Skeletal muscle tissue (tissue), 4 donors: ENCODE data around the gene KRTAP16-1. TPM values are rescaled to one million over a fixed set of nuclear protein-coding genes. Genes with fewer than 3 reads are reported as not detected.

Experiments used
- H3K27ac ChIP-seq: one replicate; pipeline ENCODE4 v1.7.0; 2013; ENCODE audit warnings: mild to moderate bottlenecking, low read depth, low read length, inconsistent platforms
- H3K27me3 ChIP-seq, 3 donors: one replicate each; pipeline ENCODE4 v1.7.0; 2013; ENCODE audit warnings: low read length in 3 of 3; ENCODE audit not compliant: control insufficient read depth in 3 of 3, insufficient read depth in 3 of 3
- H3K36me3 ChIP-seq, 3 donors: one replicate each; pipeline ENCODE4 v1.7.0; 2013; ENCODE audit warnings: low read length in 3 of 3; ENCODE audit not compliant: control insufficient read depth in 3 of 3, insufficient read depth in 3 of 3
- H3K4me1 ChIP-seq, 3 donors: one replicate each; pipeline ENCODE4 v1.7.0; 2013; ENCODE audit warnings: low read length in 3 of 3, mild to moderate bottlenecking in 3 of 3; ENCODE audit not compliant: control insufficient read depth in 3 of 3, insufficient read depth in 3 of 3
- H3K4me3 ChIP-seq, 3 donors: one replicate each; pipeline ENCODE4 v1.7.0; 2013; ENCODE audit warnings: low read length in 3 of 3
- H3K9ac ChIP-seq, 3 donors: one replicate each; pipeline ENCODE4 v1.7.0; 2013; ENCODE audit warnings: low read length in 3 of 3, mild to moderate bottlenecking in 3 of 3, moderate library complexity in 2 of 3, low read depth in 1 of 3
- H3K9me3 ChIP-seq, 3 donors: one replicate each; pipeline ENCODE4 v1.7.0; 2013; ENCODE audit warnings: low read length in 3 of 3; ENCODE audit not compliant: control insufficient read depth in 3 of 3
- total RNA-seq: library from RNA; depleted of rRNA; stranded (reverse); fragments of >200 nt; gene quantifications from one replicate; pipeline ENCODE4 v1.2.3, GENCODE V29; 2014
- donor health status: Osteomylitis.

Gene KRTAP16-1
- total RNA-seq, 1 donor from 2014 or later = not detected

DNA sequence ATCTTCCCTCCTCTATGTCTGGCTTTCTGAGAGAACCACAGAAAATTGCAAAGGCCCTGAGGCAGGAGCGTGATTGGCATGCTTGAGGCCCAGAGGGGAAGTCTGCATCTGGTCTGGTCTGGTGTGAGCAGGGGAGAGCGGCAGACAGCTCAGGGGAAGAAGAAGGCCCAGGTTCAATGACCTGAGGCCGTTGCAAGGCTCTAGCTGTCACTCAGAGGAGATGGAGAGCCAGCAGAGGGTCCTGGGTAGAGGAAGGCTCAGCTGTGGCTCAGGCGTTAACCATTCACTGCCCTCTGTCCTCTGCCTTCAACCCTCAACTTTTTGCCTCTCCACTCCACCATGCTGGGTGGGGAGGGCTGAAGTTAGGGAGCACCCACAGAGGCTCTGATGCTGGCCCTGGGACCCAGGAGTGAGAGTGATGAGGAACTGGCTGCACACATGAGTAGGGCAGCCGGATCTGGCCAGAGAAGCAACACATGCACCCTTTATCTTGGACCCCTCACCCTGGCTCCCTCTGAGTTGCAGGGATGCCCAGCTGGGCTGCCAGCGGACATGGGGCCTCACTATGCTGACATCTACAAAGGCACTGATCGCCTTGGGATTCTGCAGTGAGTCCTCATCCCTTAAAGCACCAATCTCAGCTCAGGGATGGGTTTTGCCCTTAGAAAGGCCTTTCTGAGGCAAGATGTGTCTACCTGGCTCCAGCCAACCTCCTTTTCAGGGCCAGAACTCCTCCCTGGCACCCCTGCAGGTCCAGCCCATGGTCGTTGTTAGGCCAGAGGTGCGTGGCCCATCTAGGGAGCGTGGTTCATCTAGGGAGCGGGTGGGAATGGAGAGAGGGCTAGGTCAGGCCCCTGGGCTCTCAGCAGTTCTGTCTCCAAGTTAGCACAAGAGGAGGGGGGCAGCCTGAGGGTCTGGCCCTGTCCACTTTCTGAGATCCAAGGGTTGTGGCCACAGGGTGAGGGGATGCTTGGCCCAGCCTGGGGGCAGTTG, 14.1 kb upstream of the KRTAP16-1 start:
- no peak overlapping the region for H3K27ac ChIP-seq
- H3K9ac ChIP-seq = no peak overlapping the region
- no peaks in the 10 kb centered on the region for H3K4me1 ChIP-seq
- no peak overlapping the region for H3K4me3 ChIP-seq
- H3K36me3 ChIP-seq = no peaks in the 10 kb centered on the region
- H3K27me3 ChIP-seq = peaks cover 0 to 4% (median 0%) of the 10 kb centered on the region in 3 donors
- H3K9me3 ChIP-seq = peaks cover 0 to 3% (median 0%) of the 10 kb centered on the region in 3 donors

DNA sequence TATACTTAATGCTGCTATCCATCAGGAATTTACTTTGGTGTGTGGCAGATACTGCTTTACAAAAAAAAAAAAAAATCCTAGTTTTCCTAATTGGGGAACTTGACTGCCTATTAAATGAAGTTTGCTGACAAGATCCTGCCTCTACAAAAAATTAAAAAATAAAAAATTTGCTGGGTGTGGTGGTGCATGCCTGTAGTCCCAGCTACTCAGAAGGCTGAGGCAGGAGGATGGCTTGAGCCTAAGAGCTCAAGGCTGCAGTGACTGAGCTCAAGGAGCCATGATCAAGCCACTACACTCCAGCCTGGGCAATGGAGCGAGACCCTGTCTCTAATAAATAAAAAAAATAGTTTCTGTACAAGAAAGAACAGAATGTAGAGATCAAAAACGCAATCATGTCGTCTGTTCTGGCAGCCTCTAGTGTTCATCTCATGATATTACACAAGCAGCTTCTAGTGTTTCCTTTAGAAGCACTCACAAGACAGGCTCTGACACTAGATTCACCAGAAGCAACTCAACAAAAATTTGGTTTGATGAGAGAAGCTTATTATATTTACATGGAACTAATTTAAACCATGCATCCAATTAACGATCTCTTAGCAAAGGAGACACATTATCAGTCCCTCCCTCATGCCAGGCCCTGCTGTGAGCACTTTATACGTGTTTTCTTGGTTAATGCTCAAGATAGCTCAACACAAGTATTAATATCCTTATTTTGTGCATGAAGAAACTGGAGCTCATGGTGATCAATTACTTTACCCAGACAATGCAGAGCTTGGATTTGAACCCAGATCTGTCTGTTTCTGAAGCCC, 13.2 kb upstream of the KRTAP16-1 start:
- Histone ChIP-seq H3K4me1 (no peaks in the 10 kb centered on the region), H3K9ac (no peak overlapping the region), H3K9me3 (peaks cover 0 to 3% (median 0%) of the 10 kb centered on the region in 3 donors), H3K27me3 (peaks cover 0 to under 1% (median 0%) of the 10 kb centered on the region in 3 donors), H3K36me3 (no peaks in the 10 kb centered on the region), H3K4me3 (no peak overlapping the region), H3K27ac (no peak overlapping the region)

DNA sequence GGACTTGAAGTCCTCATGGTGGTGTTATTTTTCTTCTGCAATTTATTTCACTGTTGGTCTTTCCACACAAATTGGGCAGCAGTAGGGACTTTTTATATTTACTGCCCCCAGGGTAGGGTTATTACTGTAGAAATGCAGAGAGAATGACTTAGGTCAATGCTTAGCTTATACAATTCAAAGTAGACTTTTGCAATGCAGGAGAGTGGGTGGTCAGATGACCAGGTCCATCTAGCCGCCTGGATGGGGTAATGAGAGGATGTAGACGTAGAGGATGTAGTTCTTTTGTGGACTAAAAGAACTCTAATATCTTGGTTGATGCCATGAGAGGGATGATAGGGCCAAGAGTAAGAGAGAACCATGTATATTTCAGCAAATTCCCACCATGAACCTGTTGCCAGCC, 9.1 kb upstream of the KRTAP16-1 start:
- H3K4me1 ChIP-seq = no peaks in the 10 kb centered on the region
- no peak overlapping the region for H3K4me3 ChIP-seq
- H3K27me3 ChIP-seq = peaks cover 4 to 12% (median 6%) of the 10 kb centered on the region in 3 donors
- peaks cover 0 to 3% (median 0%) of the 10 kb centered on the region in 3 donors for H3K9me3 ChIP-seq
- H3K27ac ChIP-seq = no peak overlapping the region
- no peak overlapping the region for H3K9ac ChIP-seq
- H3K36me3 ChIP-seq = no peaks in the 10 kb centered on the region

DNA sequence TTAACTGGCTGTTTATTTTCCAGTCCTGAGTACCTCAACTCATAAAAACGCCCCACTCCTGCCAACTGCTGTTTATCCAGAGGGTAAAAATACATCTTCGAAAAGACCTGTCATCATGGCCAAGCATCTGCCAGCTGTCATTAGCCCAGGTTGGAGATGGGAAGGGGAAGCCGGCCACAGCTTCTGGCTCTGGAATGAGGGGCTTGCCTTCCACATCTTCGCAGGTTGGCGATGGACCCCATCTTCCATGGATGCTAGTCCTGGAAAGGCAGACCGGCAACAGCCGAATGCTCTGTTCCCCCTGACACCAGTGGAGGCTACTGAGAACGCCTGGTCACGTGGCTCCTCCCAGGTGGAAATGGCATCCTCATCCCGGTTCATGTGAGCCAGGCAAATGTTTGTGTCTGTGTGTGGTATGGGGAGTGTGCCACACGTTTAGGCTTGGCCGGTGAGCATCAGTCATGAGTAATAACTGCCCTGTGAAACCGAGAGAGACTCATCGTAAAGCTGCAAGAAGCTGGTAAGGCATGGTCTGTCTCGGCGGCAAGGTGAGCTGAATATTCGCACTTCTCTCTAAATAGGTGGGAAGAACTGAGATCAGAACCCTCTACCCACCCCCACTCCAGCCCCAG, 6.8 kb upstream of the KRTAP16-1 start:
- no peaks in the 10 kb centered on the region for H3K36me3 ChIP-seq
- H3K27ac ChIP-seq = no peak overlapping the region
- no peaks in the 10 kb centered on the region for H3K4me1 ChIP-seq
- H3K9ac ChIP-seq = no peak overlapping the region
- H3K27me3 ChIP-seq = peaks cover 4 to 12% (median 10%) of the 10 kb centered on the region in 3 donors
- peaks cover 0 to 3% (median 0%) of the 10 kb centered on the region in 3 donors for H3K9me3 ChIP-seq
- H3K4me3 ChIP-seq = no peak overlapping the region

- no peaks in the 10 kb centered on the region for H3K36me3 ChIP-seq
- no peak within 1 kb of the TSS for H3K4me3 ChIP-seq
- H3K27ac ChIP-seq = no peak within 1 kb of the TSS
- no peak within 1 kb of the TSS for H3K9ac ChIP-seq
- H3K9me3 ChIP-seq = peaks cover 0 to 3% (median 0%) of the 10 kb centered on the region in 3 donors
- peaks cover 4 to 12% (median 10%) of the 10 kb centered on the region in 3 donors for H3K27me3 ChIP-seq
- no peaks in the 10 kb centered on the region for H3K4me1 ChIP-seq
Measured at GRCh38 chr17:41315204-41315794, 6.2 kb upstream of the KRTAP16-1 start, which contains the start of gene KRTAP17-1. KRTAP17-1 (minus strand) TSS chr17:41315710; CDS start chr17:41315650, 60 bp downstream.

DNA sequence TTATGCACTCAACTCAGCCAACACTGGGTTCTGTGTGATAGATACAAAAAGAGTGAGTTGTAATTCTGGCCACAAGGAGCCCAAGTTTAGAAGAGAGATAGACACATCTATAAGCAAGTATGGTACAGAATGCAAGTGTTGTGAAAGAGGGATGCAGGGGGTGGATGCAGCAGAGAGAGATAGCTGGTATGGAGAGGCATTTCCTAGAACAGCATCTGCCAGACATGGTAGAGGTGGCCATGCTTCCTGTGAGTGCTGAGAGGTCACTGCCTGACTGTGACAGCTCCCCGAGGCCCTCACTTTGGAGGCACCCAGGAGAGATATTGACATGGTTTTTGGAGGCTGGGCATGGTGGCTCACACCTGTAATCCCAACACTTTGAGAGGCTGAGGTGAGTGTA, 2.0 kb upstream of the KRTAP16-1 start:
- Histone ChIP-seq H3K4me1 (peaks cover 13 to 18% (median 16%) of the 10 kb centered on the region in 3 donors), H3K27ac (no peak overlapping the region), H3K9ac (no peak overlapping the region), H3K4me3 (no peak overlapping the region), H3K27me3 (peaks cover 10 to 43% (median 27%) of the 10 kb centered on the region in 3 donors), H3K36me3 (no peaks in the 10 kb centered on the region), H3K9me3 (no peaks in the 10 kb centered on the region)

GRCh38 chr17:41308251-41308917, 725 bp downstream of the KRTAP16-1 start:
- H3K27me3 ChIP-seq = peaks cover 0 to 45% (median 35%) of the 10 kb centered on the region in 3 donors
- H3K9ac ChIP-seq = no peak overlapping the region
- H3K4me1 ChIP-seq = peaks cover 13 to 18% (median 16%) of the 10 kb centered on the region in 3 donors
- peak overlapping the region; percentile 25 to 57 (median 45) for H3K4me3 ChIP-seq
- no peaks in the 10 kb centered on the region for H3K9me3 ChIP-seq
- H3K27ac ChIP-seq = no peak overlapping the region
- no peaks in the 10 kb centered on the region for H3K36me3 ChIP-seq

DNA sequence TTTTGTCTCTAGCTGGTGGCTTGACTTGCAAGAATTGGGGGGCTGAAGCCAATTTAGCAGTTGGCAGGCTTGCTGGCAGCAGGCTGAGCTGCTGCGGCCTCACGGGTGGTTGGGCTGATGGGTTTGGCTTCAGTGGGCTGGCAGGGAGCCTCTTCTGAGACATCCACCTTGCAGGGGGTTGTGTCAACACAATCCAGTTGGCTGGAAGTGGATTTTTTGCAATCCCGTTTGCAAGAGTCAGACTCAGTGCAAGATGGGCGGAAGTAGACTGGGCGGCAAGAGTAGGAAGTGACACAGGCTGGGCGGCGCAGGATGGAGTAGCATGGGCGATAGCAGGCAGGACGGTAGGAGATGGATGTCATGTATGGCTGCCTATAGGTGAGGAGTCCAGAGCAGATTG, 1.5 kb downstream of the KRTAP16-1 start:
- H3K9me3 ChIP-seq = peaks cover 0 to under 1% (median 0%) of the 10 kb centered on the region in 3 donors
- H3K36me3 ChIP-seq = no peaks in the 10 kb centered on the region
- H3K27me3 ChIP-seq = peaks cover 0 to 44% (median 35%) of the 10 kb centered on the region in 3 donors
- H3K4me1 ChIP-seq = peaks cover 13 to 18% (median 16%) of the 10 kb centered on the region in 3 donors
- no peak overlapping the region for H3K4me3 ChIP-seq
- no peak overlapping the region for H3K27ac ChIP-seq
- H3K9ac ChIP-seq = no peak overlapping the region

DNA sequence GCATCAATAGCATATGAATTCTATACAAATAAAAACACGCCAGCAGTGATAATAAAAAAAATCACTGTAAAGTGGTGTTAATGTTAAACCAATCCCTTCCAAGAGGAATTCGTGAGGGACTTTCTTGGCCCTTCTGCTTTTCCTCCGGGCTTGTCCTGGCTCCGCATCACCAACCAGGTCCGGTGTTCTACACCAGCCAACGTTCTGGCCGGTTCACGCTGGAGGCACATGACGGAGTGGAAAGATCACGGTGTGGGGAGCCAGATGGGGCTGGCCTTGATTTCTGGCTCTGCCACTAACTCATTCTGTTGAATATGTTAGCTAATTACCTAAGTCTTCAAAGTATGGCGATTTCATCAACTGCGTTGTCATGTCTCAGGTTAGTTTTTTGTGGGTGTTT, 5.0 kb downstream of the KRTAP16-1 start:
- Histone ChIP-seq H3K36me3 (no peaks in the 10 kb centered on the region), H3K9ac (no peak overlapping the region), H3K4me1 (peaks cover 13 to 15% (median 14%) of the 10 kb centered on the region in 3 donors), H3K4me3 (no peak overlapping the region), H3K27me3 (peaks cover 0 to 53% (median 34%) of the 10 kb centered on the region in 3 donors), H3K9me3 (peaks cover 0 to 2% (median 0%) of the 10 kb centered on the region in 3 donors), H3K27ac (no peak overlapping the region)
